B cell (primary cell): Measurements from ENCODE around the gene BUB1.

ENCODE experiments used
- CTCF ChIP-seq: fragments of 200-600 bp; IDR thresholded peaks from one replicate; pipeline ENCODE4 v1.8.0; 2022; ENCODE audit warnings: antibody characterized with exemption, mild to moderate bottlenecking
- EZH2 ChIP-seq: IDR thresholded peaks from 2 replicates; pipeline ENCODE4 v1.6.1; 2012; ENCODE audit warnings: borderline replicate concordance, low read depth, mild to moderate bottlenecking, moderate library complexity, low read length; ENCODE audit not compliant: insufficient read depth, poor library complexity, severe bottlenecking

GRCh38 chr2:110716959-110717645 lies 39.2 kb upstream of the BUB1 start:
- no peak for TF ChIP-seq CTCF
- TF ChIP-seq EZH2 = no peak
